MG63 (cell line): Measurements from ENCODE around the gene DKK1. TPM values are rescaled to one million over a fixed set of nuclear protein-coding genes. Genes with fewer than 3 reads are reported as not detected.

Experiments used
- DNase-seq: peaks from one replicate; pipeline ENCODE4 v3.0.0-alpha.2; 2020
- H3K27me3 ChIP-seq: fragments of 250-450 bp; sonication (Bioruptor Pico); 2 replicates; pipeline ENCODE4 v1.5.1; 2020; ENCODE audit warnings: mild to moderate bottlenecking, moderate library complexity
- H3K36me3 ChIP-seq: fragments of 250-450 bp; sonication (Bioruptor Pico); 2 replicates; pipeline ENCODE4 v1.5.1; 2020; ENCODE audit warnings: mild to moderate bottlenecking, moderate library complexity
- H3K4me3 ChIP-seq: fragments of 250-450 bp; sonication (Bioruptor Pico); 2 replicates; pipeline ENCODE4 v1.5.1; 2020; ENCODE audit warnings: mild to moderate bottlenecking, moderate library complexity
- H3K9me3 ChIP-seq: fragments of 250-450 bp; sonication (Bioruptor Pico); 2 replicates; pipeline ENCODE4 v1.5.1; 2020; ENCODE audit warnings: mild to moderate bottlenecking, moderate library complexity
- total RNA-seq: library from RNA; depleted of rRNA; stranded (reverse); fragments of >200 nt; shearing (Covaris generic); gene quantifications from 2 replicates; pipeline ENCODE4 v1.2.3, GENCODE V29; 2014; ENCODE audit warnings: low replicate concordance; rRNA removed

Gene DKK1, protein sequence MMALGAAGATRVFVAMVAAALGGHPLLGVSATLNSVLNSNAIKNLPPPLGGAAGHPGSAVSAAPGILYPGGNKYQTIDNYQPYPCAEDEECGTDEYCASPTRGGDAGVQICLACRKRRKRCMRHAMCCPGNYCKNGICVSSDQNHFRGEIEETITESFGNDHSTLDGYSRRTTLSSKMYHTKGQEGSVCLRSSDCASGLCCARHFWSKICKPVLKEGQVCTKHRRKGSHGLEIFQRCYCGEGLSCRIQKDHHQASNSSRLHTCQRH
- total RNA-seq: 403 and 429 TPM in 2 replicates

DNA sequence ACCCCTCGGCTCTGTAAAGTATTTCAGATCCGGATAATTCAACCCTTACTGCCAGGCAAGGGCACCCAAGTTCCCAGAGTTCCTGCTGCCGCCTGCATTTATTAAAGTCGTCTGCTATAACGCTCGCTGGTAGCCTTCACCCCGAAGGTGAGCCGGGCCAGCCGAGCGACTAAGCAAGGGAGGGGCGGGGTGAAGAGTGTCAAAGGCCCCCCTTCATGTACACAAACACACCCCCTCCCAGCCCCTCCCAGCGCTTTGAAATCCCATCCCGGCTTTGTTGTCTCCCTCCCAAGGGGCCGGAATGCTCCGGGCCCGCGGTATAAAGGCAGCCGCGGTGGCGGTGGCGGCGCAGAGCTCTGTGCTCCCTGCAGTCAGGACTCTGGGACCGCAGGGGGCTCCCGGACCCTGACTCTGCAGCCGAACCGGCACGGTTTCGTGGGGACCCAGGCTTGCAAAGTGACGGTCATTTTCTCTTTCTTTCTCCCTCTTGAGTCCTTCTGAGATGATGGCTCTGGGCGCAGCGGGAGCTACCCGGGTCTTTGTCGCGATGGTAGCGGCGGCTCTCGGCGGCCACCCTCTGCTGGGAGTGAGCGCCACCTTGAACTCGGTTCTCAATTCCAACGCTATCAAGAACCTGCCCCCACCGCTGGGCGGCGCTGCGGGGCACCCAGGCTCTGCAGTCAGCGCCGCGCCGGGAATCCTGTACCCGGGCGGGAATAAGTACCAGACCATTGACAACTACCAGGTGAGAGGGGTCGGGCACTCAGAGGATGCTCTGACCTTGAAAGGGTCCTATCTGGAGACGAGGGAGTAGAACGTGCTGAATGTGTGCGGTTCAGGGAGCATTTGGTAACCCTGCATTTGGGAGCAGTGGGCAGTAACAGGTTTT is at the start of gene DKK1:
Gene DKK1 (plus strand): TSS at position 349 of the 889 bp plus-strand sequence. CDS start 154 bp downstream, at position 503.
- H3K36me3 ChIP-seq: peaks cover 38% of the 10 kb centered on the region
- no peaks in the 10 kb centered on the region for H3K9me3 ChIP-seq
- no peaks in the 10 kb centered on the region for H3K27me3 ChIP-seq
- DNase-seq: peak; percentile 91
- peak within 1 kb of the TSS; percentile 77 for H3K4me3 ChIP-seq

DNA sequence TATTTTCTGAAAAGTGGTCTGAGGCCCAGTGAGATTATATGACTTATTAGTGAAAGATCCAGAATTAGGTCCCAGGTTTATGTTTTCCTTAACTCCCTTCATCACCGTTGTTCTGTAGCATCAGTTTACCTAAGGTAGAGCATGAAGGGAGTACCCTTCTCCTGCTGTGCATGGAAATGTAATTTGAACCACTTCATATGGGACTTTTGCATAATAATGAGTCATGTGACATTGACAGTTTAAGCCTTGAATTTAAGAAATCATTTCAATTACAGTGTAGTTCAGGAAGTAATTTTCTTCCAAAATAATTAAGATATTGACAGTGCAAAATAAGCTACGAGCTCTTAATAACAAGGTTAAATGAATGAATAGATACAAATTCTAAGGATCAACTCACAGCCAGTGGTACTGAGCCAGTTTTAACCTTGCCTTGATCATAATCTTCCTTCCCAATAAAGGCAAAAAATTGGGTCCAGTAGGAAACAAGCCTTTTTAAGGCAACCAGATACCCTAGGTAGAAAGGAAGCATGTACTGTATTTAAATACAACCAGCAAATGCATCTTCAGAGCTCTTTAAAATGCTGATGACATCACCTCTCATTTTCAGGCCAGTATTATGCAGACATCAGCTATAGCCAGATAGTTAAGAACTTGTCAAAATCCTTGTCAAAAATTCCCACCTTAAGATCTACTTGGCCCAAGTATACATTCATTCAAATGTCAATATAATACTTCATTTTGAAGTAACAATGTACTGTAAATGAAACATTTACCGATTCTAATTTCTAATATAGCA is 48.8 kb upstream of the DKK1 start:
- DNase-seq: no peak
- no peaks in the 10 kb centered on the region for H3K36me3 ChIP-seq

DNA sequence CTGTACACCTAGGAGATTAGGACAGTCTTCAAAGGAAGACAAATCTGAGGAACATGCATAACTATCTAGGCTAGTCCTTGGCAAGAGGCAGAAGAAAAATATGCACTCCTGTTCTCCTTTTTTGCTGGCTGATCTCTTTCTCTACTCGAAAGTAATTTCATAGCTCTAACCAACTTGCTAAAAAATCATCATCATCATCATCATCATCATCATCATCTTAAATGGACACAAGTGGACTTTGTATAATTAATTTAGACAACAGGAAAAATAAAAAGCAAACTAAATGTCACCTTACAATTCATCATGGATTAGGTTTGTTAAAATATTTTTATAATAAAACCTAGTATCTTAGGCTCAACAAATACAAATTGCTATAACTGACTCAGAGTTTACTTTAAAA is 47.2 kb upstream of the DKK1 start:
- no peaks in the 10 kb centered on the region for H3K9me3 ChIP-seq
- H3K36me3 ChIP-seq: no peaks in the 10 kb centered on the region
- H3K27me3 ChIP-seq: no peaks in the 10 kb centered on the region
- H3K4me3 ChIP-seq: no peak overlapping the region
- DNase-seq: no peak

More for the DNA sequence above, 48.8 kb upstream of the DKK1 start:
- no peak overlapping the region for H3K4me3 ChIP-seq
- H3K9me3 ChIP-seq: no peaks in the 10 kb centered on the region
- no peaks in the 10 kb centered on the region for H3K27me3 ChIP-seq

DNA sequence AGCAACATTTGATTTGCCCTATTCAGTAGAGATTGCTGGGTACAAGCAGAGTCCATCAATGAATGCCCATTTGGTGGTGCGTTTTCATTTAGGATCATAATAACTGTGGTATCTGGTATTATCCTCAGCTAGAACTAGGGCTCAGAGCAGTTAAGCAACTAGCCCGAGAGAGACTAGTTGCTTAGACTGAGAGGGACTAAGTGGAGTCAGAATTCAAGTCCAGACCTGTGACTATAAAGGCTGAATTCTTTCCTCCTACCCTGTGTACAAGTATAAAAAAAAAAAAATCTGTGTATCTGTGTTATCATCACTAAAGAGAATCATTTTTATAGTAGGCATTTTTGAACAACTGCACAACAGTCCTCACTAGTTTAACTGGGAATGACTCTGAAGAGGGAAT is 45.3 kb upstream of the DKK1 start:
- no peak overlapping the region for H3K4me3 ChIP-seq
- no peaks in the 10 kb centered on the region for H3K36me3 ChIP-seq
- DNase-seq: no peak
- H3K9me3 ChIP-seq: no peaks in the 10 kb centered on the region
- no peaks in the 10 kb centered on the region for H3K27me3 ChIP-seq

DNA sequence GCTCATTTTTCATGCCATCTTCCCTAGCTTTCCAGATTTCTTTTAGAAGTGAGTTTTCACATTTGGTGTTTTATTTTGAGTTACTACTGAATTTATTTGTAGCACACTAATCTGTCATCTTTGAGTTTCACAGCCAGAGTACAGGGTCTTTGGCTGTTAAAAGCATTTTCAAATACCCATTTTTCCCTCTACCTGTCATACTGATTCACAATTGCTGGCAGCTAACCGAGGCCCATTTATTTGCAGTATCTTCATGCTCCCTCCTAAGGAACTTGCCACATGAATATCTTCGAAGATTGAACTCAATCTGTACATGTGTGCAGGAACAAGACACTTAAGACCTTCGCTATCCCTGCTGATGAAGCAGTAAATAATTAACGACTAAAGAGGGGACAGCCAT is 44.8 kb upstream of the DKK1 start:
- no peak for DNase-seq
- Histone ChIP-seq H3K36me3 (no peaks in the 10 kb centered on the region), H3K4me3 (no peak overlapping the region), H3K27me3 (no peaks in the 10 kb centered on the region), H3K9me3 (no peaks in the 10 kb centered on the region)

DNA sequence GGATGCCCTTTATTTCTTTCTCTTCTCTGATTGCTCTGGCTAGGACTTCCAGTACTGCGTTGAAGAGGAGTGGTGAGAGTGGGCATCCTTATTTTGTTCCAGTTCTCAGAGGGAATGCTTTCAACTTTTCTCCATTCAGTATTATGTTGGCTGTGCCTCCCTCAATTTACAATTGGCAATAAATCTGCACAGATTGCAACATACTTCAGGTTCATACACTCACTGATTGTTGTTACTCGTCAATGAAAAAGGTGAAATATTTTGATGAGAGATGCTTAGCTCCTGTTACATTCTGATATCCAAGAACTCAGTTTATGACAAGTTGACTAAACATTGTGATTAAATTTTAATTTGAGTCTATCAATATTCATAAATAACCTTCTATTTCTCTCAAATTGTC is 37.9 kb upstream of the DKK1 start:
- H3K4me3 ChIP-seq: no peak overlapping the region

DNA sequence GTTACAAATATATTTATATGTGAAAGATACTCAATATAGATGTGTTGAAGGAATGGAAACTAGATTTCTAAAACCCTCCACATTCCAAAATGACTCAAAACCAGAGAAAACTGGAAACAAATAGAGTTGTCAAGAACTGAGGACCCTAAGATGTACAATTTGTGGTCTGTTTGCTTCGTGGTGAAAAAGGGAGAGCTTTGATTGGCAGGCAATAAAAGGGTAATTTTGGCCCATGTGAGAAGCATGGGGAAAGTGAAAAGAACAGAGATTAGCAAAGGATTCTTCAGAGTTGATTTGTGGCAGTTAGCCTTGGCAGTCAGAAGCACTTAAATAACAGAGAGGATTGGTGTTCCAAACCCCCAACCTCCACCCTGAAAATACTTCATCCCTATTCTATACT is 37.1 kb upstream of the DKK1 start:
- Histone ChIP-seq H3K27me3 (no peaks in the 10 kb centered on the region), H3K36me3 (no peaks in the 10 kb centered on the region), H3K9me3 (peaks cover 7% of the 10 kb centered on the region), H3K4me3 (no peak overlapping the region)
- no peak for DNase-seq

More for the DNA sequence above, 37.9 kb upstream of the DKK1 start:
- no peak for DNase-seq
- Histone ChIP-seq H3K9me3 (peaks cover 7% of the 10 kb centered on the region), H3K36me3 (no peaks in the 10 kb centered on the region), H3K27me3 (no peaks in the 10 kb centered on the region)

DNA sequence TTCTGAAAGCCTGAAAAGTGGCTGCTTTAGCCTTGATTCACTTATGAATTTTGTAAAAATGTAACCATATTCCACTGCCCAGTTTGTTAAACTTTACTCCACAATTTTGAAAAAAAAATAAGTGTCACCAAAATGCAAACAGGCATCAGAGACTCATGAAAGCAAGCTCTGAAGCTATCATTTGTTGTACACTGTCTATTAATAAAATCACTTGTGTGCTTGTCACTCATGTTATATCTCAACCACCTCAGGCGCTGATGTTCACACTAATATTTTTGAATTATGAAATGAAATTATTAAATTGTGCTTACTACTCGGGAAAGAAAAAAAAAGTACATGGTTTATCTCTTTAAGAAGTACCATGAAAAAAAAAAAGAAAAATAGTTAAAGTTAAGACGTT is 34.5 kb upstream of the DKK1 start:
- no peak overlapping the region for H3K4me3 ChIP-seq

DNA sequence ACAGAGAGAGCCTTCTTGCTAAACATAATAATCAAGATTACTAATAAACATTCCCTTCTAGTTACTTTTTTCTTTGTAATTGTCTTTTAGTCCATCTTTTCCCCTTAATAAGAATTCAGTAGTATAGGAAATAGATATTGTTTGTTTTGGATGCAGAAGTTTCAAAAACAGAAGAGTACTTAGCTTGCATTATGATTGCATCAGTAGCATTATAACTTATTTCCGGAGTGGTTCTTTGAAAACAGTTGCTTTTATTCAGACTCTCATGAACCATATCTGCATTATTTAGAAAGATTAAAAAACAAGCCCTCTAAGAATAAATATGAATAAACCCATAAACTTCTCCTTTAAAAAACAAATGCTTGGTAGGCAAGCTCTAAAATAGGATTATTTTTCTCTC is 34.0 kb upstream of the DKK1 start:
- no peak for DNase-seq
- Histone ChIP-seq H3K4me3 (no peak overlapping the region), H3K36me3 (no peaks in the 10 kb centered on the region), H3K9me3 (peaks cover 7% of the 10 kb centered on the region), H3K27me3 (no peaks in the 10 kb centered on the region)

More for the DNA sequence above, 34.5 kb upstream of the DKK1 start:
- H3K9me3 ChIP-seq: peaks cover 7% of the 10 kb centered on the region
- DNase-seq: no peak
- H3K27me3 ChIP-seq: no peaks in the 10 kb centered on the region
- H3K36me3 ChIP-seq: no peaks in the 10 kb centered on the region

DNA sequence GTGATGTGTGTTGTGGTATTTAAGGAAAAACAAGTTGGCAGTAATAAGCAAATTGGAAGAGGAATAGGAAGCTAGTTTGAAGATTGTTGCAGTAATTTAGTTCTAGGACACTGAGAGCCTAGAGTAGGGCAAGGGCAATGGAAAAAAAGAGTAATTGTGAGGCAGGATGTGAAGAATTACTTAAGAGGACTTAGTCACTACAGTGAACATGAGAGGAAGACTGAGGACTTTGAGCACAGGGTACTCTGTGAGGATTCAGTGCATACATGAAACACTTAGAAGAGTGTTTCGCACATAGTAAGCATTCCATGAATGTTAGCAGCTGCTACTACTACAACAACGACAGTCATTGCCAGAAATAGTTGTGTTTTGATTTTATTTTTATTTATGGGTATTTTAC is 30.9 kb upstream of the DKK1 start:
- no peak overlapping the region for H3K4me3 ChIP-seq
- no peak for DNase-seq
- H3K27me3 ChIP-seq: no peaks in the 10 kb centered on the region
- no peaks in the 10 kb centered on the region for H3K36me3 ChIP-seq
- H3K9me3 ChIP-seq: no peaks in the 10 kb centered on the region

DNA sequence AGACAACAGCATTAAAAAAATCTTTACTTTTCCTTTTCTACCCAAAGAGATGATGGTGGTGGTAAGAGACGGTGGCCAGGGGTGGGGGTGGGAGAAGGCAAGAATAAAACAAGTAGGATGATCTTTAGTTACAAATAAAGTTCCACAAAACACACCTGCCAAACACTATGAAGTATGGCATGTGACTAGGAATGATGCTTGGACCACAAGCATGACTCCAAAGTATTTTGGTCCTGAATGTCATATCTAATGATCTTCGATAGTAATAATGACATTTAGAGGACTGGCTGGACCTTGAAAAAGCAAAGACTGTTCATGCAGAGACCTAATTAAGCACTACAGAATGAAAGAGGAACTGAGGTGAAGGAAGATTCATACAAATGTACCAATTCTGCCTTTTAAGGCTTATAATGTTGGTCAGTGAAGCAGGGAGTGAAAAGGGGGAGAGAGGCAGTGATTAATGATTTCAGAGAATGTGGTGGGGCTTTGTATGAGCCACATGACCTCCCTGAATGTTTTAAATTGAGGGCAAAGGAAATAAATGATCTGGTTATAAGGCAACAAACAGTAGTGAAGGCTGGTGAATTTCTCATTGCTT is 29.6 kb upstream of the DKK1 start:
- no peak for DNase-seq

DNA sequence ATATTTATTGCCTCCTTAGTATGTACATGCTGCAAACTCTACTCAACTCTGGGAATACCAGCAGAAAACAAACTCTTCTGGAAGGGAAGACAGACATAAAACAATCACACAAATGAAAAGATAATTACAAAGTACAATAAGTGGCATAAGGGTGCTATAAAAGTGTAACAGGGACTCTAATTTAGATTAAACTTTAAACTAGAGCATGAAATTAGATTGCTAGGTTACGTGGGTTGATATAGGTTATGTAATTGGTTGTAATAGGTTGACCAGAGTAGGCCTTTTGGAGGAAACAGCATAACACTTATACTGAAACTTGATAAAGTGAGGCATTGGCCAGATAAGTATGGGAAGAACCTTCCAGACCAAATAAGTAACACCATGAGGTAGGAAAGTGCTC is 26.2 kb upstream of the DKK1 start:
- no peaks in the 10 kb centered on the region for H3K36me3 ChIP-seq
- DNase-seq: no peak
- H3K9me3 ChIP-seq: no peaks in the 10 kb centered on the region
- no peak overlapping the region for H3K4me3 ChIP-seq
- no peaks in the 10 kb centered on the region for H3K27me3 ChIP-seq

More for the DNA sequence above, 29.6 kb upstream of the DKK1 start:
- Histone ChIP-seq H3K27me3 (no peaks in the 10 kb centered on the region), H3K36me3 (no peaks in the 10 kb centered on the region), H3K4me3 (no peak overlapping the region), H3K9me3 (no peaks in the 10 kb centered on the region)

DNA sequence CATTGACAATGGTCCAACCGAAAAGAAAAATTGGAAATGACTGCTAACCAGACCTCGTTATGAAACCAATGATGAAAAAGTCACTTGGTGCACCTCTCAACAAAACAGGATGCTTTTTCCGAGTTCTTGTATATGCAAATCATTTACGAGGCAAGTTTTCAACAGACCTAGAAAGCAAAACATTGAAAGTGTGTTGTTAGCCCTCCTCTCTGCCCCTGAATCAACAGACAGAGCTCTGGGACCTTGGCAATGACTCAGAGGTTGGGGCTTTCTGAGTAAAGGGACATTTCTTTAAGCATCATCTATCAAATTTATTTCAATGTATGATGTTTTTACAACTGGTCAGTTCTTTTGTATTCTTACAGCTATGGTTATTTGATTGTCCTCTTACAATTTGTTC is 16.3 kb upstream of the DKK1 start:
- DNase-seq: no peak
- H3K9me3 ChIP-seq: no peaks in the 10 kb centered on the region
- no peak overlapping the region for H3K4me3 ChIP-seq
- H3K36me3 ChIP-seq: no peaks in the 10 kb centered on the region
- no peaks in the 10 kb centered on the region for H3K27me3 ChIP-seq

DNA sequence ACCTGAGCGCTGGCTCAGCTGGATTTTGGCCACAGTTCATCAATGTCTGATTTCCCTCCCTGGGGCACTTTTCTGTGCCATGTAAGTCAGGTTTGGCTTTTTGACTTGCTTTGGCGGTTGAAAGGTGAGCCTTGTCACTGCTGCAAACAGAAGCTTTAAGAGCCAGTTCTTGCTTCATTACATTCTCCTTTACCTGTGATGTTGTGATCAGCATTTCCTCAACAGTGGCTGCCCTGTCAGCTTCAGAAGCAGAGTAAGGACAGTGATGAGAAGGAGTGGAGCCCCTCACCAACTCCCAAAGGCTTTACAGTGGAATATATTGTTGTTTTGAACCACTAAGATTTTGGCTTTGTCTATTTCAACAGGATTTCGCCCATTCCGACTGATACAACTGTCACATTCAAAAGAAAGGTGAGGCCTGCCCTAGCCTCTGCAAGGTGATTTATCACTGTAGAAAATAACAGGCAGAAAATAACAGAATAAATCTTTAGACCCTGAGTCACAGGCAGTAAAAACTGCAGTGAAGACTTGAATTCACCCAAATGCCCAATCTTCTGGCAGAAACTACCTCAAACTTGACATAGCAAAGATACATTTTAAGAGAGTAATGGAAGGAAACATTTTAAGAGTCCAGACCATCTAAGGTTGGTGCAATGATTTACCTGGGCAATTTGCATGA is 13.3 kb upstream of the DKK1 start:
- H3K9me3 ChIP-seq: no peaks in the 10 kb centered on the region
- no peaks in the 10 kb centered on the region for H3K36me3 ChIP-seq
- DNase-seq: no peak
- H3K4me3 ChIP-seq: no peak overlapping the region
- no peaks in the 10 kb centered on the region for H3K27me3 ChIP-seq

DNA sequence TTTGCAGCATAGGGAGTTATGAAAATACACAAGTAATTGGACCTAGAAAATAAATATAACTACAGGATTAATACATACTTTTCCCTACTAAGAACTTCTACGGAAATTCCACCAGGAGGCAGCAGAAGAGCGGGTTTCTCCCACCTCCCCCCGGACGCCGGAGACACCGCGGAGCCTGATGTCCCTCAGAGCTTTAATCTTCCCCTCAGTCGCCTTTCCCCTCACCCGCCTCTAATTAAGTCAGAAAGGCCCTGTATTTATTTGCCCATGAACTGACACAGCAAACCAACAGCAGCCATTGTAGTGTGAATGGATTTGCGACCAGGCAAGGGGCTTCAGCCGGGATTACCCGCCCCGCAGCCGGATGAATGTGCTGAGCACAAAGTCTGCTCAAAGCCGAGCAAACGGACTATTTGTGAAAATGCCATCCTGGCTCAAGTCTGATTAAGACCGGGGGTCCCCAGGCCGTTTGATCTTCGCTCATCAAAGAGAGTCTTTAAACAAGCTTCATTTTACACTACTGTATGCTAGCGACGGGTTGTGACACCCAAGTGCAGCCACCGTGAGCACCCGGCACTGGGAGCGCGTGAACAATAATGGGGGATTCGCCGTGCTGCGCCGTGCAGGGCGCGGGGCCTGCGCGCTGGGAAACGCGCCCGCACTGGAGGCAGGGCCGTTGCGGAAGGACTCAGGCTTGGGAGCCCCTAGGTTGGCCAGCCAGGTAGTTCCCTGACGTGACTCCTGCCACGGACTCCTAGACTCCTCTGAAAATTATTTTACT is 5.6 kb upstream of the DKK1 start:
- no peaks in the 10 kb centered on the region for H3K9me3 ChIP-seq
- H3K27me3 ChIP-seq: no peaks in the 10 kb centered on the region
- no peaks in the 10 kb centered on the region for H3K36me3 ChIP-seq
- H3K4me3 ChIP-seq: peak overlapping the region; percentile 30
- peak; percentile 69 for DNase-seq

DNA sequence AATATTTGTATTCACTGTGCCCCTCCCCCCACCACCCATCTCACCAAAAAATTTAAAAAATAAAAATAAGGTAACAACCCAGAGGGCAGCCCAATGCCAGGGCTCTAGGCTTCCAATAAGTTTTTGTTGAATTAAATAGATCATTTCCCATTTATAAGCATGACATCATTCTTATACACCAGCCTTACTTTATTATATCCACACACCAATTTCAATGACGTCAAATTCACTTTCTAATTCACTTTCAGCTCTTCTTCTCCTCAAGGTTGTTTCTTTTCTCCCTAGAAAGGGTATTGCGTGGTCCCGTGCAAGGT is 1.2 kb upstream of the DKK1 start:
- no peak for DNase-seq
- Histone ChIP-seq H3K36me3 (peaks cover 31% of the 10 kb centered on the region), H3K27me3 (no peaks in the 10 kb centered on the region), H3K9me3 (no peaks in the 10 kb centered on the region), H3K4me3 (peak overlapping the region; percentile 77)
